GM04503 (cell line): ENCODE measurements around the gene TYW1.
"Not testable (repeated sequence)": the region's sequence is repeated elsewhere in the genome, so short reads cannot be mapped to it uniquely, and the experiment has no call there.

Experiments used
- DNase-seq: peaks from one replicate; pipeline ENCODE4 v3.0.0-alpha.2; 2012; ENCODE audit warnings: low read depth

The TYW1 gene

DNA sequence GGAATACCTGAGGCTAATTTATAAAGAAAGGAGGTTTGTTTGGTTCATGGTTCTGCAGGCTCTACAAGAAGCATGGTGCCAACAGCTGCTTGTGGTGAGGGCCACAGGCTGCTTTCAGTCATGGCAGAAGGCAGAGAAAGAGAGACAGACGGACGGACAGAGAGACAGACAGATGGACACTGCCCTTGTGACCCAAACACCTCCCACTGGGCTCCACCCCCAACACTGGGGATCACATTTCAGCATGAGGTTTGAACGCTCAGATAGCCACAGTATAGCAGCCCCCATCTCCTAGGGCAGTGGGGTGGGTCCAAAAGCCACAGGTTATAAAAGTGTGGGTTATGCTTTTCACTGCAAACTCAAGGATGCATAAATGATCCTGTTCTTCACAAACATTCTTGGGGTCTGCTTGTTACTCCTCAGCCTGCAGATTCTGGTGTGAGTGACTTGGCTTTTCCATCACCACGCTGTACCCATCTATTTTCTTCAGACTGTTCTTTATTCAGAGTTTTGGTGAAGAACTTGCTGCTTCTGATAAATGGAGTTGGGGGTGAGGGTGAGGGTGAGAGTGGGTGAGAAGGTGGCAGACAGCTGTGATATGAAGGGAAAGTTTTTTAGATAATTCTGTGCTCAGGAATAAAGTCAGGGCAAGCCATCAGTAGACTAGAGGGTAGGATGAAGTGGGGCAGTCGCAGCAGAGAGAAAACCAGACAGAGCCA is 194.5 kb downstream of the TYW1 start:
- not testable (repeated sequence) for DNase-seq

DNA sequence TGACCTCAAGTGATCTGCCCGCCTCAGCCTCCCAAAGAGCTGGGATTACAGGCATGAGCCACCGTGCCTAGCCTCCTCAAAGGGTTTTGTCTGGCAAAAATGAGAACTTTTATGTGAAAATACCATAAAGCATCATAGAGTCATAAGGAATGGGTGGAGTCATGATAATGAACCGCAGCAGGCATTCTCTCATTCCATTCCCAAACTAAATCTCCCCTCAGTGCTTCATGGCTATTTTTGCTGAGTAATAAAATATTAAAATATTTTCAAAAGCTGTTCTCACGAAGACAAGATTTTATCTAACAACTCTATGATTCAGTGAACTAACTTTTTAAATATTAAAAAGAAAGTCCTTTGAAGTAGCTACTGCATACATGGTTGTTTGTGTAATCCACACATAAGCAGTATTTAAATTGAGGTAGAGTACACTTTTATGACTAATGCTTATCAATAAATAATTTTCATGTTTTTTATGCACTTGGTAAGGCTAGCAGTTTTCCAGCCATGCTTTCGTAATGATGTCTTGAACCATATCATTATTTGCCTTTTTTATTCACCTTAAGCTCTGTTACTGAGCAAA is 195.6 kb downstream of the TYW1 start:
- peak; percentile 11 for DNase-seq

DNA sequence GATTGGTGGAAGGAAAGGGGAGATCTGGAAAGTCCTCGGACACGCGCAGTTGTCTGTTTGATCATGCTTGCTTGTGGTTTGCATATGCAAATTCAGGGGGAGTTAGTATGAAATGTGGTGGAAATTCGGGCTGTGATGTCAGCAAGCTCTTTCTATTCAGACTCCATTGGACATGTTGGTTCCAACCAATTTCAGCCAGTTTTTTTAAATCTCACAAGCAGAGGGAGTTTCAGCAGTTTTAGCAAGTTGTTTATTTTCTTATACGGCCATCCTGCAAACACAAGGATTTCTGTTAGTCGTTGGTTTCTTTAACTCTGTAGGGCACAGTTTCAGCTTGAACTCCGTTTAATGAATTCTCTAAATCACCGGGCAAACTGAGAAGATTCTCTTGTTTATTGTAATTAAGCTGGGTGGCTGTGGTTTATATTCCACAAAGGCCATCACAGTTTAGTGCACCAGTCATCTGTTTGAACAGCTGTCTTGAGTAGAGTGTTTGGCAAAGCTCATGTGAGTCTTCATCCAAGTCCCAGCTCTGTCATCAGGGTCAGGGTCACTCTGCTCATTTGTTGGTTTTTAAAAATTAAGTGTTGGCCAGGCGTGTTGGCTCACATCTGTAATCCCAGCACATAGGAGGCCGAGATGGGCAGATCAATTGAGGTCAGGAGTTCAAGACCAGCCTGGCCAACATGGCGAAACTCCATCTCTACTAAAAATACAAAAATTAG is 196.4 kb downstream of the TYW1 start:
- DNase-seq, result peak; percentile 35

DNA sequence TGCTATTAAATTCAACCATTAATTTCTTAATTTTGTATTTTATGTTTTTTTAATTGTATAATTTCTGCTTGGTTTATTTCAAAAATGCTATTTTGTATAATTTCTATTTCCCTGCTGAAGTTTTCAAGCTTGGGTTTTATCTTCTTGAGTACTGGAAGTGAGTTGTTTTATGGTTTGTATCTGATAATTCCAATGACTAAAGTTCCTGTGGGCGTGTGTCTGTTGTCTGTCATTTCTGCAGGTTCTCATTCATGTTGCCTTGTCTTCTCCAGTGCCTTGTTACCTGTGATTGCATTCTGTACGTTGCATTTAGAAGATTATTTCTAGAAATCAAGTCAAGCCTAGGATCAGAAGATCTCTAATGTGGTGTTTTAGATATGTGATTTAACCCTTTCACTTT is 199.5 kb downstream of the TYW1 start:
- not testable (repeated sequence) for DNase-seq

DNA sequence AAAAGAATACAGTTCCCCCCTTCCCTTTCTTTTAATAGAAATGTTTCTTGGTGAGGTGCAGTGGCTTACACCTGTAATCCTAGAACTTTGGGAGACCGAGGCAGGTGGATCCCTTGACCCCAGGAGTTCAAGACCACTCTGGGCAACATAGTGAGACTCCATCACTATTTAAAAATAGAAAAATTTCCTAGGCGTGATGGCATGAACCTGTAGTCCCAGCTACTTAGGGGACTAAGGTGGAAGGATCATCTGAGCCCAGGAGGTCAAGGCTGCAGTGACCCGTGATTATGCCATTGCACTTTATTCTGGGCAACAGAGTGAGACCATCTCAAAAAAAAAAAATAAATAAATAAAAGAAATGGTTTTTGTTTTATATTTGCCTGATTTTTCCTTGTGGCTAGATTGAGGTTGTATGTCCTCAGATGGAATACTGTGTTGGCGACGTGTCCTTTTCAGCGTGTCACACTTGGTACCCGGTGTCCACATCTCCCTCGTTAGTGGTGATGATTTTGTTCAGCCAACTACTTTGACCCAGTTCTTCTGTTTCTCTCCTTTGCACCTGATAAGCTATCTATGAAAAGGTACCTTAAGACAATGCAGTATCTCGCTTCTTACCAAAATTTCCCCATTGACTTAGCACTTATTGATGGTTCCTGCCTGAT is 202.4 kb downstream of the TYW1 start:
- DNase-seq, result not testable (repeated sequence)

DNA sequence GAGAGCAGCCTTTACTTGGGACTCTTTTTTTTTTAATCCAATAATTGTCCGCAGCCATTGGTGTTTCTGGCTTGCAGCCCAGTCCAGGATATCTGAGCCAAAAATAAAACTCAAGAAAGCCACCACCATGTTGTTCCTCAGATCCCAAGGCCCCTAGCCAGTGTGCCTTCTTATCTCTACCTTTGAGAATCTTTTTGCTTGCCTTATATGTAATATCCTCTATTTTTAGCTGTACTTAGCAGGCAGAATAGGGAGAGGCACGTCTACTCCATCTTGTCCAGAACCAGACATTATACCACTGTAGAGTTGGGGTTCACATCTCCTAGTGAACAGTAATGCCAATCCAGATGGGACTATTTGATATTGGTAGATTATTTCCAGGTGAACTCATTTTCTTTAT is 209.1 kb downstream of the TYW1 start:
- DNase-seq, result not testable (repeated sequence)

DNA sequence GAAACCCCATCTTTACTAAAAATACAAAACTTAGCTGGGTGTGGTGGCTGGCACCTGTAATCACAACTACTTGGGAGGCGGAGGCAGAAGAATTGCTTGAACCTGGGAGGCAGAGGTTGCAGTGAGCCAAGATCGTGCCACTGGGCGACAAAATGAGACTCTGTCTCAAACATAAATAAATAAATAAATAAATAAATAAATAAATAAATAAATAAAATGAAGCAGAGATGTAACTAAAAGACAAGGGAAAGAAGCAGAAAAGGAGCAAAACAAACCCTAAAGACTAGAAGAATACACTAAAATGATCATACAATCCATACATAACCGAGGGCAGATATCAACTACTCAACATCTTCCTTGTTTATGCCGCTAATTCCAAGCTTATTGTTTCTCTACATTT is 209.8 kb downstream of the TYW1 start:
- DNase-seq, result no peak

DNA sequence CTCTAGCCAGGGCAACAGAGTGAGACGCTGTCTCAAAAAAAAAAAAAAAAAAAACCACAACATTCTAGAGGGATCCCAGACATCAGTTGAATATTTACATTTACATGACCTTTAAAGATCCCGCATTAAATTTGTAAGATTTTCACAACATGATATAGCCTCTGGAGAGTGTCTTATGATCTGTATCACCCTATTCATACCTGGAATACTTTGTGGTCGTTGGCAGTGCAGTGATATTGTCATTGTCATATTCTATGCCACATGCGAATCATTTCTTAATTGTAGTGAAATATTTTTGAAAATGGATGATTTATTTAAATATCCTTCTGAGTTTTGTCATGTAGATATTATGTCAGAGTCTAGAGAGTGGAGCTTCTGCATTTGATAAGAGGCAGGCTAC is 212.0 kb downstream of the TYW1 start:
- not testable (repeated sequence) for DNase-seq

DNA sequence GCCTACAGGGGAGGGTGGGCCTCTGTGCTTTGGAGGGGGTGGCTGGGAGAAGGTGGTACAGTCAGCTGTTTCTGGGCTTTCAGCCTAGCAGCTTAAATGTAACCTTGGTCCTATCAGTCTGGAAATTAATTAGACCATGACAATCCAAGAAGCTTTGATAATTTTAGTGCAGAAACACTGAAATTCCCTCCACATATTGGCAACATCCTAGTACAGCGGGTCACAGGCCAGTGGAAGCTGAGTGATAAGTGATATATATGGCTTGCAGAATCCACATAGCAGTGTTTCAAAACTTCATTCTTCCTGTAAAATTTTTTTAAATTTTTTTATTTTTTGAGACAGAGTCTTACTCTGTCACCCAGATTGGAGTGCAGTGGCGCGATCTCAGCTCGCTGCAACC is 212.6 kb downstream of the TYW1 start:
- no peak for DNase-seq

DNA sequence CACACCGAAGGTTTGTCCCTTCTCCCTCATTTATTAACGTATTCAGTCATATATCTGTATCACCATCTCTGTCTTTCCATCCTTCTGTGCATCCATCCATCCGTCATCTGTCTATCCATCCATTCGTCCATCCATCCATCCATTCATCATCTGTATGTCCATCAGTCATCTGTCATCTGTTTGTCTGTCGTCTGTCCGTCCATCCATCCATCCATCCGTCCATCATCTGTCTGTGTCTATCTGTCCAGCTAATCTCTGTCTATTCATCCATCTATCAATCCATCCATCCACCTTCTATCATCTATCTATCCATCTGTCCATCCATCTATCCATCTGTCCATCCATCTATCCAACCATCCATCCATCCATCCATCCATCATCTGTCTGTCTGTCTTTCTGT is 213.9 kb downstream of the TYW1 start:
- DNase-seq, result no peak

DNA sequence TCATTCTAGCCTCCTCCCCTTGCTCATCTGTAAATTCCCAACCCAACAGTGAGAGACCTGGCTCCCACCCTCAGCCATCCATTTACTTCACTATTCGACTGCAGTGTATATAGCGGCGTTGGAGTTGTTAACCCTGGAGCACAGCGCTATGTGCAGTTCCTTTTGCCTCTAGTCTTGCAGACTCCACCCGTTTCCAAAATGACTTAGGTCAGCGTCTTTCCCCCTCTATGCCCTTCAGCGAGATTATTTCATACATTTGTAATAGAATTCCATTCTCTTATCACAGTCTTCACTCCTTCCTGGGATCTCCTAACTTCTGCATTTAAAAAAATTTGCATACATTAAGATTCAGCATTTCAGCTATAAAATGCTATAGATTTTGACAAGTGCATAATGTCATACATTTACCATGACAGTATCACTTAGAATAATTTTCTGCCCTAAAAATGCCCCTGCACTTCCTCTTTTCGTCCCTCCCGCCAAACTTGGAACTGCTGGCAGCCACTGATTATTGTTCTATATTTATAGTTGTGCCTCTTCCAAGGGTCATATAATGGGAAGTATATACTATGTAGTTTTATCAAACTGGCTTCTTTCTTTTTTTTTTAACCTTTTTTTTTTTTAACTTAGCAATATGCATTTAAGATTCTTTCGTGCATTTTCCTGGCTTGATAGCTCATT is 215.2 kb downstream of the TYW1 start:
- DNase-seq, result not testable (repeated sequence)

DNA sequence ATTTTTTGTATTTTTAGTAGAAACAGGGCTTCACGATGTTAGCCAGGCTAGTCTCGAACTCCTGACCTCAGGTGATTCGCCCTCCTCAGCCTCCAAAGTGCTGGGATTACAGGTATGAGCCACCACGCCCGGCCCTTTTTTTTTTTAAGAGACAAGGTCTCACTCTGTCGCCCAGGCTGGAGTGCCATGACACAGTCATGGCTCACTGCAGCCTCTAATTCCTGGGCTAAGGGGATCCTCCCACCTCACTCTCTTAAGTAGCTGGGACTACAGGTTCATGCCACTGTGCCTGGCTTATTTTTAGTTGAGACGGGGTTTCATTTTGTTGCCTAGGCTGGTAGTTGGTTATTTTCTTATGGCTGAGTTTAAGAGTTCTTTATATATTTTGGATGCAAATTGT is 216.4 kb downstream of the TYW1 start:
- not testable (repeated sequence) for DNase-seq

DNA sequence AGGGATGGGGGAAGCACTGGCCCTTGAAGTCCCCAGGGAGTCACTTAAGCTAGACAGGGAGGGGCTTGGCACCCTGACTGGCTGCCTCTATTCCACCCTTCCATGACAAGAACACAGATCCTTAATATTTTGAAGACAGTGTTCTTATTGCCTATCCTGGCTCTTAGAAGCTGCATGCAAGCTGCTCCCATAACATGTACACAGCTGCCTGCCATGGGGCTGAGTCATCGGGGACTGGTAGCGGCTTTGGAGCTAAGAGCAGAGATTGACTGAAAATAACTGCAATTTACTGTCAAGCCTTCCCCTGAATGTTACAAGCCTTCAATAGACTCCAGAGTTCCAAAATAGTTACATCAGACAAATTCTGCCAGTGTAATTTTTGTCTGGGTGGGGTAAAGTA is 226.9 kb downstream of the TYW1 start:
- DNase-seq, result not testable (repeated sequence)

DNA sequence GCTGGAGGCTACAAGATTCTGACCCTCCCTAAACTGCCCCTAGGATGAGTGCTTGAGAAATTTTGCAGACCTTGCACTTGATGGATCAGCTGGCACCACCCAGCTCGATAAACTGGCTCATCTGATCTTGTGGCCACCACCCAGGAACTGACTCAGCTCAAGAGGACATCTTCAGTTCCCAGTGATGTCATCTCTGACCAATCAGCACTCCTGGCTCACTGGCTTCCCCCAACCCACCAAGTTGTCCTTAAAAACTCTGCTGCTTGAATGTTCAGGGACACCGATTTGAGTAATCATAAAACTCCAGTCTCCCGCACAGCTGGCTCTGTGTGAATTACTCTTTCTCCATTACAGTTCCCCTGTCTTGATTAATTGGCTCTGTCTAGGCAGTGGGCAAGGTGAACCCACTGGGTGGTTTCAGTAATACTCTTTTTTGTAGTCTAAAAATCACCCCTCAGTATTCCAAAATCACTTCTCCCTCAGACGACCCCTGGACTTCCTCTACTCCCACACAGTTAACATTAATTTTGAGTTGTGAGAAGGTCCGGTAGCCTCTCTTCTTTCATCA is 229.8 kb downstream of the TYW1 start:
- DNase-seq, result peak; percentile 10

DNA sequence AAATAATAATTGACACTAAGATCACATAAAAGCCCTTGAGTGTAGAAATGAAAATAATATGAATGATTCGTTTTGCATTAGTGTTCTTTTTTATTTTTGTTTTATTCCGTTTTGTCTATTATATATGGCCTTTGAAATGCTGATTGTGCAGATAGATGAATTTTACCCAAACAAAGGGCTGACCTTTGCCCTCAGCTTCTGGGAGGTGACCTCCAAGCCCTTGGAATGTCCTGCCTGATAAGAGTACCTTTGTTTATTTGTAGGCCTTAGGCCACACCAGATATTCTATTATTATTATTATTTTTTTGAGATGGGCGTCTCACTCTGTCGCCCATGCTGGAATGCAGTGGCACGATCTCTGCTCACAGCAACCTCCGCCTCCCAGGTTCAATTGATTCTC is 230.3 kb downstream of the TYW1 start:
- not testable (repeated sequence) for DNase-seq

DNA sequence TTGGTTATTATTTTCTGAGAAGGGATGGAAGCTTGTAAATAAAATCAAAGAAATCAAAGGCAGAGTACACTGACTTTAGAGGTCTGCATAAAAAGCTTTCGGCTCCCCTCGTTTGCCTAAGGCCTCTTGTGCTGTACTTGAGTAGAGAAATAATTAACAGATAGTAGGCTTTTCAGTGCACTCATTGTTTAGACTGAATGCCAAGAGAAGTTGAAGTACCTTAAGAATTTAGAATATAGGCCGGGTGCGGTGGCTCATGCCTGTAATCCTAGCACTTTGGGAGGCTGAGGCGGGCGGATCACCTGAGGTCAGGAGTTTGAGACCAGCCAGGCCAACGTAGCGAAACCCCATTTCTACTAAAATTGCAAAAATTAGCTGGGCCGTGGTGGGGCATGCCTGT is 232.4 kb downstream of the TYW1 start:
- DNase-seq, result not testable (repeated sequence)

DNA sequence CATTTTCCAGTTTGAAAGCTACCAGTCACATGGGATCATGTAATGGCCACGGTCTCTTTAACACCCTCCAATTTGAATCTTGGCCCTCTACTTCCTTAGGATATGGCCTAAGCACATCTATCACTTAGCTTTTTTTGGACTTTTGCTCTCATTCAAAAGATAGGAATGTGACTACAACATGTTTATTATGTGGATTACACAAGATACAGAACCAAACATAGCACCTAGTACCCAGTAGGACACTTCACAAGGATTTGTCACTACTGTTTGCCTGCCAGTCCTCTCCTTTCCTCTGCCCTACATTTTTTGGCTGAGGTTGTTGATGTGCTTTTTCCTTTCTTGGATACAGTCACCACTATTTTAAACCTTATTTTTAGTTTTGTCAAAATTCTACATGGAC is 233.4 kb downstream of the TYW1 start:
- DNase-seq, result peak; percentile 19

DNA sequence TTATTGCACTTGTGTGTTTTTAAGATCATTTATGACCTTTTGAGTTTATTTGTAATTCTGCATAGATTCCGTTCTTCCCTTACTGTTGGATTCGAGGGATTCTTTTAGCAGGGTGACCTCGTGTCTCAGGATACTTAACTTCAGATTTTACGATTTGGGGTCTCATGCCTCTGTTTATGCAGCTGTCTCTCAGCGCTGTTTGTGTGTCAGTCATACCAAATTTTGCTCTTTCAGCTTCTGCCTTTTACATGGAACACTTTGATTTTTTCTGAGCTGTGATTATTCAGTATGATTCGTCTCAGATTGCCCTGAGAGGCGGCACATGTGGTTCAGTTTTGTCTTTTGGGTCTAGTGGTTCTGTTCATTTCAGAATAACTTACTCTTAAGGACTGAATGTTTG is 236.9 kb downstream of the TYW1 start:
- not testable (repeated sequence) for DNase-seq

DNA sequence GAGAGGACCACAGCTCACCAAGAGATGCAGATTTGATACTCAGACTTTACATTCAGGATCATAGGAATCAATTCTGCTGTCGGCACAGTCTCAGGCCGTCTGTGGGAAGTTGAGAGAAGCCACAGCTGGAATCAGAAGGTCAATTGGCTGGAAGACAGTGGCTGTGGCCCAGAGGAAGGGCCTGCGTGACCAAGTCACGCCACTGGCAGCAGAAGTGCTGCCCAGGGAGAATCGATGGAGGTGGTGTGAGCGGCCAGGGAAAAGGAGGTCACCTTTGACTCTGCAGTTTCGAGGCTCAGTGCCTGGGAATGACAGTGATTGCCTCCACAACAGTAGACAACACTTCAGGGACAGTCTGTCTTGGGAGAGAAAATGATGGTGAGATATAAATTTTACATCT is 239.6 kb downstream of the TYW1 start:
- DNase-seq, result not testable (repeated sequence)

DNA sequence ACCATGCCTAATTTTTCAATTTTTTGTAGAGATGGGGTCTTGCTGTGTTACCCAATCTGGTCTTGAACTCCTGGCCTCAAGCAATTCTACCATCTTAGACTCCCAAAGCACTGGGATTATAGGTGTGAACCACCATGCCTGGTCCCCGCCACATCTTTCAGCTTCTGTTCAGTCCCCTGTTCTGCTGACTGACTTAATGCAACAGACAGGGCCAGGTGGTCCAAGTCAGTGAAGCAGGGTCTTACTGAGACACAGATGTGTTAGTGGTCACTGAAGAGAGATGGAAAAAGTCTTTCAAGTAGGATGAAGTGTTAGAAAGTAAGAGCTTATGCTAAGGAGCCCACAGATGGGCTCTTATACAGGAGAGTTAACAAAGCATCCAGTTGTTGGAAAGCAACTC is 246.2 kb downstream of the TYW1 start:
- not testable (repeated sequence) for DNase-seq

DNA sequence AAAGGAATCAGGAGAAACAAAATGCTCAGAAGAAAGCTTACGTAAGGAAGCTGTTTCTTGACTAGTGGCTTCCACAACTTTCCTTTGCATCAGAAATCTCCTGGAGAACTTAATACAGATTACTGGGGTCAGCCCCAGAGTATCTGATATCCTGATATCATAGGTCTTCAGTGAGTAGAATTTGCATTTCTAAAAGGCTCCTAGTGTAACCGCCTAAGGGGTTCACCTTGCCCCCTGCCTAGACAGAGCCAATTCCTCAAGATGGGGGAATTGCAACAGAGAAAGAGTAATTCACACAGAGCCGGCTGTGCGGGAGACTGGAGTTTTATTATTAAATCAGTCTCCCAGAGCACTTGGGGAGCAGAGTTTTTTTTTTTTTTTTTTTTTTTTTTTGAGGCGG is 251.7 kb downstream of the TYW1 start:
- DNase-seq, result not testable (repeated sequence)
